NCI-H1436 treated with DMSO at 0.1 percent for 48 hours (cell line): Measurements from ENCODE around the gene COPZ1.
"Not testable (repeated sequence)": the region's sequence is repeated elsewhere in the genome, so short reads cannot be mapped to it uniquely, and the experiment has no call there.

Experiments used
- DNase-seq: peaks from one replicate; lab custom pipeline; 2025; lab: John Stamatoyannopoulos, UW

The COPZ1 gene

DNA sequence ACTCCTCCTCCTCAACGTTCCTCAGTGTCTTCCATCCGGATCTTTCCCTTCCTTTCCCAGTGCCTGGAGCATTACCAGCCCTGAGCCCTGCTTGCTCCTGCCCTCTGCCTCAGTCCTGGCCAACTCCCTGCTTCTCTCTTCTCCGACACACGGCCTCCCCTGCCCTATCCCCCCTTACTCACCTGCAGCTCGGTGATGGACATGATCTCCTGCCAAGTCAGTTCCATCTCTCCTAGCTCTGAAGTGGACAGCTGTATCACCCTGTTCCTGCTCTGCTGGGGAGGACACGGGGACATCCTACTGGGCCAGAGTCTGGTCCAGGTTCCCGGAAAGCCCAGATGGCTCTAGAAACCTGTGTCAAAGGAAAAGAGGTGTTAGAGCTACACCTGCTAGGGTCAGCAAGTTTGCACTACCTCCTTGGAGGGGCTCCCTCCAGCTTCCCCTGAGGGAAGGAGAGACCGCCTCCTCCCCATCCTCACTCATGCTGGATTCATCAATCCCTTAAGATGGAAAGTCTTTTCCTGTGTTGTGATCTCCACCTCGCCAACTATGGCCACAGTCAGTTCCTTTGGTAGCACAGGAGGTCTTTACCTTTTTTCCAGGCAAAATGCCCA is 29.9 kb upstream of the COPZ1 start:
- no peak for DNase-seq

DNA sequence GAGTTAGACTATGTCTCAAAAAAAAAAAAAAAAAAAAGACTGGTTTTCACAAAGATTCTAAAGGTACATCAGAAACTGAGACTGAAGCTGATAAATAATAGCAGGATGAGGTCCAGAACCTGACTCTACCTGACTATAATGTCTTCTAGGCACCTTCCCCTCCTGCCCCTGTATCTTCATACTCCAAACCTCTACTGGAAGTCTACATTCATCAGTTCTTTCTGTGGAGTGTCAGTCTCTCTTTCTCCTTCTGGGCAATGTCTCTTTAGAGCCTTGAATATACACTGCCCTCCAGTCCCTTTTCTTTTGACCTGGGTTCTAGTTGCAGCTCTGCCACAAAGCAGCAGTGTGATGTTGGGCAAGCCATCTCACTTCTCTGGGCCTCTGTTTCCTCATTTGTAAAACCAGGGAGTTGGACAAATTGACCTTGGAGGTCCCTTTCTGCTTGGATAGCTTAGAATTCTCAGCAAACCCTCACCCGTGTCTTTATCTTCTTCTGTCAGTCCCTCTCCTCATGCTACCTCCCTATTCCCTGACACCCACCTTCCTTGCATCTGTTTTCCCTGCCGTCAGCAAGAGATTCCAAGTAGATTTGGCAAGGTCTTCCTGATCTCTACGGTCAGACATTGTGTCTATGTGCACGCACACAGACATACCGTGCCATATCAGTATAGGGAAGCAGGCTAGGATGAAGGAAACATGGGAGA is 28.4 kb upstream of the COPZ1 start:
- DNase-seq, result no peak

DNA sequence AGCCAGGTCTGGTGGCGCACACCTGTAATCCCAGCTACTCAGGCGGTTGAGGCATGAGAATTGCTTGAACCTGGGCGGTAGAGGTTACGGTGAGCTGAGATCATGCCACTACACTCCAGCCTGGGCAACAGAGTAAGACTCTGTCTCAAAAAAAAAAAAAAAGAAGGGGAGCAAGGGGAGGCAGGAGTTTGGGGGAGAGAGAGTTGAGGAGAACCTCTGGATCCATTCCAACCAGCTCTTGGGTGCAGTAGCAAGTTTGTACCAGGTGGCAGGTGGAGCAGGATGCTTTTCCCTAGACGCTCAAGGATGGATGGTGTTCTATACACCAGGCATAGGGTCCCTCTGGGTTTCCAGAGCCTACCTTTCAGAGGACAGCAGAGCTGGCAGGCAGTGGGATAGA is 26.0 kb upstream of the COPZ1 start:
- DNase-seq, result no peak

DNA sequence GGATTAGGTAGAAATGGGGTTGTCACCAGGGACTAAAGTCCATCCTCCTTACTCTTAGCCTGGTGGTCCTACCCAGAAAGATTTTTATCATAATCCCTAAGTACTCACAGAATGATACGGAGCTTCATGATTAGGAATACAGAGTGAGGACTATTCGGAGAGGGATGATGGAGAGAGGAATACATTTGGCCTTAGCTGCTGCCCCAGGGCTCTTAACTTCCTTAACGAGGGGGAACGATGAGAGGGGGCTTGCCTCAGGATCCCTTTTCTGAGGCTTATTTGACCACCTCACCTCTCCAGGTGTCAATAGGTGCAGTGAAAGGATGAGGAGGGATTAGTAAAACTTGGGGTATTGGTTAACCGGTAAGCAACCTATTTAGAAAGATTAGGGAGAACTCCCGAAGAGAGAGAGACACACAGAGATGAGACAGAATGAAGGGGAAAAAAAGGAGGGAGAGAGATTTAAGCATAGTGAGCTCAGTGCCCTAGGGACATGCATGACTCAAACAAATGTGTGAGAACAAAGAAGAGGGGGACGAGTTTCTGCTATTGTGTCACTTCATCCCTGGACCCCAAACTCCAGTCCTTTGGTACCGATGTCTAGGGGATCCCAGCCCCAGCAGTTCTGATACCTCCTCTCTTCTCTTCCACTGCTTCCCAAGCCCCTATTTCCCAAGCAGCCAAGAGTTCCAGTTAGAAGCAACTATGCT is 25.3 kb upstream of the COPZ1 start:
- DNase-seq, result no peak

DNA sequence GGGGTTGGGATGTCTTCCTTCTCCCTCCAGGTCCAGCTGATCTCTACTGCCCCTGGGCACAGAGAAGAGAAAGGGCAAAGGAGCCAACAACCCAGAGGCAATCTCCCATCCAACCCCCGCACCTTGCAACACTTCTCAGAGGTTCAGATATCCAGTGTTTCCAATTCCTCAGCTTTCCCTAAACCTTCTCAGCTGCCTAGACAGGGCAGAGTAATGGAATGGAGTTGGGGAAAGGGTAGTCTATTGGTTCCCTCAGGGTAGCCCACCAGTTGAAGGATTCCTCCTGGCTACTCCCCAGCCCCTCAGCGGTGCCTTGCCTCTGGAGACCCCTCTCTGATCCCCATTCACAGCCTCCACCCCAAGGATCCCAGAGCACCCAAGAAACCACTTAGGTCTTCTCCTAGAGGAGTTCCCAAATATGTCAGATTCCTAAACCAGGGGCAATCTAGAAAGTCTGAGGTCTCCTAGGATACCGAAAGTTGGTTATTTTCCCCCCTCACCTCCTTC is 24.7 kb upstream of the COPZ1 start:
- no peak for DNase-seq

DNA sequence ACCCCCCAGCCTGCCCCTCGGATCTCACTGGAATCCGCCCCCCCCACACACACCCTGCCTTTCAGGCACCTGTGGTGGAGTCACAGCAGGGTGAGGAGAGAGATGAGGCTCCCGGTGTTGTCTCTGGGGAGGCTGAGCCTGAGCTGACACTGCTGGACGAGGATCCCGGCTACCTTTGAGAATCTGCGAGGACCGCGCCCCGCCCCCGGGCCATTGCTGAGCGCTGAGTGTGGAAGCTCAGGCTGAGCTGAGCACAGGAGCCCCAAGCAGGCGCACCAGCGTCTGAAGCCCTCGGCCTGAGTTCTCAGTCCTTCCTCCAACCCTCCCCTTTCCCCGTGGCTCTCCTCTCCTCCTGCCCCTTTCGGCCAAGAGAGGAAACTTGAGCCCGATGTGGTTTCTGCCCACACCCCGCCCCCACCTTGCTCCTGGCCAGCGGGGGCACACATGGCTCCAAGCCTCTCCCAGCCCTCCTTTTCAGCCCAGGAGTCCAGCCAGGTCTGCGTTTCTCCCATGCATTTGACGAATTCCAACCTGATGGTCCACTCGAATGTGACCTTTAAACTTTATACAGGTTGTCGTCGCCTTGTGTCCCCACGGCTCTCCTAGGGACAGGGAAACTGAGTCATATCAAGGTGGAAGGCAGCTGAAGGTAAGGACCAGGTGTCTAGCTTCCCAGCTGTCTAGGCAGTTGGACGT is 24.1 kb upstream of the COPZ1 start, which contains the start of gene NFE2:
Gene NFE2 (minus strand): TSS at position 284 of the 696 bp plus-strand sequence. CDS start 5,767 bp downstream, outside the sequence.
- DNase-seq, result peak; percentile 18

DNA sequence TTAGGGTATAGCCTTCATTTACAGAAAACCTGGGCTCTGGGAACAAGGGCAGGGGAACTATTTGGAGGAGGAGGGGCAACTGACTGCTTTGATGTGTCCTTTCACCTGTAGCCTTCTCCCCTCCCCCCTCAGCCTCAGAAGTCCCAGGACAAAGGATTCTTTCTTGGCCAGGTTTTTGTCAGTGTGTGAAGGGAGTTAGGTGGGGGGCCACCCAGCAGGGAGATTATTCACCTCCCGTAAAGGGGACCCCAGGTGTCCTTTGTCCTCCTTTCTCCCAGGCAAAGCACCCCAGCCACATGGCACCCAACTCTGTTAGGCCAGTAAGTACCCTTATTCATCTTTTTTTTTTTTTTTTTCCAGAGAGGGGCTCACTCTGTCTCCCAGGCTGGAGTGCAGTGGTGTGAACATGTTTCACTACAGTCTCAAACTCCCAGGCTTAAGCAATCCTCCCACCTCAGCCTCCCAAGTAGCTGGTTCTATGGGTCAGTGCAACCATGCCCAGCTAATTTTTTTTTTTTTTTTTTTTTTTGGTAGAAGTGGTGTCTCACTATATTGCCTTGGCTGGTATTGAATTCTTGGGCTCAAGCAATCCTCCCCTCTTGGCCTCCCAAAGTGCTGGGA is 23.4 kb upstream of the COPZ1 start:
- no peak for DNase-seq

DNA sequence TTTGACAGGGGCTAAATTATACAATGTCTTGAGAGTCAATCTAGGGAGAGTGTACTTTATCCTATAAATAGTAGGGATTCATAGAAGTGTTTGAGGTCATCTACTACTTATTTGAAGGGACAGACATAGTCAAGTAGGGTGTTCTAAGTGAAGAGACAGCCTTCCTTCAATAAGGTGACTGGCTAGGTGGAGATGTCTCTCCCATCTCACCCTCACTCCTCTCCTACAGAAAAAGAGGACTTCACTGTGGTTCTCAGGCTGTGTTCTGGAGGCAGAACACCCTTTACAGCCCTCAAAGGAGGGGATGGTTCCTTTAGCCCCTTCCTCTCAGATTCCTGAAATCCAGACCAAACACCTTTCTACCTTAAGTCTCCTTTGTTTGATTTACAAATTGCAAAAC is 21.3 kb upstream of the COPZ1 start:
- no peak for DNase-seq

DNA sequence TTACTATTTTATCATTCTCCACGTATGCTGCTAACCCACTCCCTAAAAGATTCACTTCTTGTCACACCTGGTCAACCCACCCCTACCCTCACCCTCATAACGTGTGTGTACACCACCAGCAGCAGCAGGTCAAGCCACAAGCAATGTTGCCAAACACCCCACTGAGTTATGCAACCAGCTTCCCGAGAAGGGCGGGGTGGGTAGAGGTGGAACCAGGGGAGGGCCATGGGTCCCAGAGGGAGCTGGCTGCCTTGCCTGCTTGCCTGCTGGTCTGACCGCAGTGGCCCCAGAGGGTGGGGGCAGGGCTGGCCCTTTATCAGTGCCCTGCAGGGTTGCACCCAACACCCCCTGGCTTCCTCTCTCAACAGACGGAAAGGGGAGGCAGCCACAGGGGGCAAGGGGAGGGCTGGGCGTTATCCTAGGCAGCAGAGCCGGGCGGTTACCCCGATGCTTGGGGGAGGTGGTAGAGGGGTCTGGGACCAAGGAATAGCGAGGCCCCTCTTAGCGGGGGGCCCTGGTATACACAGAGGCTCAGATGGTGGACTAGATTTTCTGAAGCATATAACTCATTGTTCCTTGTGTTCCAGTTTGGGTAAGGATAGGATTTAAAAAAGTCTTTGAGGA is 20.6 kb upstream of the COPZ1 start:
- no peak for DNase-seq

DNA sequence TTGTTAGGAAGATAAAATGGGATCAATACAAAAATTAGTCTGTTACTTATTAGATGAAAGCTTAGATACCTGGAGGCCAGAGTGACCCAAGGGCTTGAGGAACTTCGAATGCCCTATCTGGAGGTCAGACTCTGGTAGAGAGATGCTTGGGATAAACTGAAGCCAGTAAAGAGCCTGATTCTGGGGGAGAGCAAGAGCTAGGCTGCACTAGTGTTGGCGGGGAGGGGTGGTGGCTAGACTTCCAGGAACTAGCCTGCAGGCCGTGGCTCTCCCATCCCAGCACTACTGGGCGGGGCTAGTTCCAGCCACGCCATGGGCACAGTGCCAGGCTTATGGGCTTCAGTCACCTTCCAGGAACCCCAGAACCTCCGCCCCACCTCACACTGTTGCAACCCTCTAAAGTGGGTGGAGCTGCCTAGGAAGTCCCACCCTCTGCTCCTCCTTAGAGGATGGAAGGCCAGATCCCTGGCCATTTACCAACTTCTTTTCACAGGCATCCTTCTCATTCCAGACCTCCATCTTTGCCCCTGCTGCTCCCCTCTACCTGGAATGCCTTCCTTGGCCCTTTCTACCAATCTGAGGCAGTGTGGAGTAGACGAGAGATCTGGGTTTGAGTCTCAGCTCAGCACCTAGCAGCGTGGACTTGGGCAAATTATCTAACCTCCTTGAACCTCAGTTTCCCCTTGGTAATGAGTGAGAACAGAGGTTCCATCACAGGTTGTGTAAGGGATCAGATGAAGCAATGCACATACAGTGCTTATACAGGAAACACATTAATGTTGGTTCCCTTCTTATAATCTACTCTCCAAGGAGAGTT is 17.8 kb upstream of the COPZ1 start:
- DNase-seq, result no peak

DNA sequence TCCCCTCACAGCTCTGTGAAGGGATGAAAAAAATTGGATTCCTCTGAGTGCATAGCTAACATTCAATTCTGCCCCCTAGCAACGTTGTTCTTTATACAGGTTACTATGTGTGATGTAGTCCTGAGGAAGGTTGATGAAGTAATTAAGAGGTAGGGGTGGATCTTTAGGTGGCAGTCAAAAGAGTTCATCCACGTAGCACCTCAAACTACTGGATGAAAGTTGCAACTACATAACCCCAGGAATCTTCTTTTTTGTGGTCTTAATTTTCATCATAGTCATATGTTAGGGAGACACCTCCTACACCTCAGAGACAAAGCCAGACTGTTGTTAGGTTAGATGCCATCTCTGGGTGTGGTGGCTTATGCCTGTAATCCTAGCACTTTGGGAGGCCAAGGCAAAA is 13.9 kb upstream of the COPZ1 start:
- no peak for DNase-seq

DNA sequence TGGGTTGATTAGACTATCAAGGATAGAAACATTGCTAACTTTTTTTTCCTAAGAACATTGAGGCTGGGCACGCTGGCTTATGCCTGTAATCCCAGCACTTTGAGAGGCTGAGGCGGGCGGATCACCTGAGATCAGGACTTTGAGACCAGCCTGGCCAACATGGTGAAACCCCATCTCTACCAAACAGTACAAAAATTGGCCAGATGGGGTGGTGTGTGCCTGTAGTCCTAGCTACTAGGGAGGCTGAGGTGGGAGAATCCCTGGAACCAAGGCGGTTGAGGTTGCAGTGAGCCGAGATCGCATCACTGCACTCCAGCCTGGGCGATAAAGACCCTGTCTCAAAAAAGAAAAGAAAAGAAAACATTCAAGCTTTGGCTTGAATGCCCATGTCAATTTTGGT is 12.6 kb upstream of the COPZ1 start:
- DNase-seq, result not testable (repeated sequence)

DNA sequence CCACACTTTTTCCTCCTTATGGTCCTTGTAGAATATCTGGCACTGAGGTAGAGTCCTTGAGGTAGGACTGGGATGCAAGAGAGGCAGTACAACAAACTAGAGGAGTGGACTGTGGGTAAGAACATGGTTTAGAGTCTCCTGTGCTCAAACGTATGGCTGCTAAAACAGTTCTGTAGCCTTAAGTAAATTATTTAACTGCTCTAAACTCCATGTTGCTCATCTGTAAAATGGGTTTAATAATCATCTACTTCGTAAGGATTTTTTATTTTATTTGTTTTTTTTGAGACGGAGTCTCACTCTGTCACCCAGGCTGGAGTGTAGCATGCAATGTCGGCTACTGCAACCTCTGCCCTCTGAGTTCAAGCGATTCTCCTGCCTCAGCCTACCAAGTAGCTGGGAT is 3.6 kb upstream of the COPZ1 start:
- DNase-seq, result no peak

DNA sequence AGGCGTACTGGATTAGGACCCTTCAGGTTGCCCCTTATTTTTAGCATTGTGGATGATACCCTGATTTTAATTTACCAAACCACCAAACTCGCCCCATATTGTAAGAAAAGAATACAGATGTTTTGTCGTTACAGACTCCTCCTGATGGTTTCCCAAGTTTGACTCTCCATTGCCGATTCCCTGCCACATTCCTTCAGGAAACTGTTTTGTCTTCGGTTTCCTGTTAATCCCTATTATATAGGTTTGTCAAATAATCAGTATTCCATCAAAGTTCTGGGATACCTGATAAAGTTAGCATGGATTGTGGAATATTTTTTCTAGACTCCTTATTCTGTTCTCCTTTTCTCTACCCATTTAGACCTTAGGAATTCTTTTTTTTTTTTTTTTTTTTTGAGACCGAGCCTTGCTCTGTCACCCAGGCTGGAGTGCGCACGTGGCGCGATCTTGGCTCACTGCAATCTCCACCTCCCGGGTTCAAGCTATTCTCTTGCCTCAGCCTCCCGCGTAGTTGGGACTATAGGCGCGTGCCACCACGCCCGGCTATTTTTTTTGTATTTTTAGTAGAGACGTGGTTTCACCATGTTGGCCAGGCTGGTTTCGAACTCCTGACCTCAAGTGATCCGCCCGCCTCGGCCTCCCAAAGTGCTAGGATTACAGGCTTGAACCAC is 645 bp downstream of the COPZ1 start:
- not testable (repeated sequence) for DNase-seq

DNA sequence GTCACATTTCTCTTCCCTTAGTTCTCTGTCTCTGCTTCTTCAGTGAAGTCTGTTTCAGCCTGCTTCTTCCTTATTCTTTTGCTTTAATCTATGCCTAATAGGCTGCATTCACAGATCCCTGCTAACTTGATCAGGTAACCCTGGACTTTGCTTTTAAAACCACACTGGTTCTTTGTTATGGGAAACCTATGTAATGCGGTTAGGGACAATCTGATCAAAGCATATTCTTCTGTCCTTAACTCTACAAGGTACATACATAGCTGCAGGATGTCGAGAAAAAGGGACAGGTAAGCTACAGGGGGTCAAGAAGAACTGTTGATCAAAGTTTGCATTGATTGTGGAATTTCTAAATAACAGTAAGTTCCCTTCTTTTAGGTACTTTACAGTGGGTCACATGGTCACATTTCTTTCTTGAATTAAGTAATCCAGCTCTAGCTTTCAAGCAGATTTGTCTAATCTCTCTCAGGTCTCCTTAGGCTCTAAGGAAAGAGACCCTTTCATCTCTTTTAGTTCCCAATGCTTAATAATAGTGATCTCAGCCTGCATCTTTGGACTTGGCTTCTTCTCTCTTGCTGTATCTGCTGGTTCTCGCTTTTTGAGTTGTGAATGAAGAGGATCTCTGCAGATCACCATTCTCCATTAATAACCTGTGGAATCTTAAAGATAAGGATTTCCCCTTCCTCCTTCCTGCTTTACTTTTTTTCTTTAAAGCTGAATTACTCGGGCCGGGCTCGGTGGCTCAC is 3.8 kb downstream of the COPZ1 start:
- no peak for DNase-seq

DNA sequence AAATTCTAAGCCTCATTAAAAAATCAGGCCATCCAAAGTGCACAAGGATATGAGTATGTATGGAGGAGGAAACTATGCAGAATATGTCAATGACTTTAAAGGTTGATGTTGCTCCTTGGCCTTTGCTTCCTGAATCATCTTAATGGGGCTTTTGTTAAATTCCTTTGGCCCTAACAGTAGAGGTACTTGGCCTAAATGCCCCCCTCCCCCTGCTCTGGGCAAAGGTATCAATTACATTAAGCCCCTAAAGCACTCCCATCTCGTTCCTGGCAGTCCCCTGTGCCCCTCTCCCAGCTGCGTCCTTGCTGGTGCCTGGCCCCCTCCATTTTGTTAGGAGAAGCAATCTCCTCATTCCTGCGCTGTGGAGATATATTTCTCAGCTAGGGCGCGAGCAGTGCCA is 4.8 kb downstream of the COPZ1 start:
- no peak for DNase-seq

DNA sequence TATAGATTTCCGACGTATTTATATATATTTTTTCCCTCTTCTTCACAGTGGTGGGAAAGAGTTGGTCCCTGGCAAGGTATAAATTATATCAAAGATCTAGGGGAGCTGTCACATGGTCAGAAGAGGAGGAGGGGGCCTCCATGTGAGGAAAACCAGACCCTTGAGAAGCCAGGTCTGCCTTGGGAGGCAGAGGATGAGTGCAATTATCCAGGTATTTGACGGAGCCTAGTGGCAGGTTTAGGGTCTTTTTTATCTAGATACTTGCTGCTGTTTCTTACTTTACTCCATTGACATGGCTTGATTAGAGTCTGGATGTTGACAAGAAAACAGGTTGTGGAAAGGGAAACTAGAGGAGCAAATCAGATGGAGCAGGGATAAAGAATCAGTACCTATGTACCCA is 5.5 kb downstream of the COPZ1 start:
- no peak for DNase-seq

DNA sequence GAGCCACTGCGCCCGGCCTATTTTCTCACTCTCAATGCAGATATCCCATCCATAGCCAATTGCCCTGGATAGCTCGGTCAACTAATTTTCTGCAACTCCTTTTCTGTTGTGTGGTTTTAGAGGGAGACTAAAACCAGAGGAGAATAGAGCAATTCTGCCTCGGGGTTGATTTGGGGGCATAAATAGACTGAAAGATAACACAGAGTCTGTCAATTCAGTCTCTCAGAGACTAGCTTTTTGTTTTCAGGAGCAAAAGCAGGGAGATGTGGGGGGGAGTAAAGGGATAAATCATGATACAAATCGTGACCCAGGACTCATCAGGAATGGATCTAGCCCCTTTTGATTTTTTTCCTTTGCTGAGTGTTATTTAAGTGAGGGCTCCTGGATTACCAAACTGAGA is 6.5 kb downstream of the COPZ1 start:
- DNase-seq, result no peak

DNA sequence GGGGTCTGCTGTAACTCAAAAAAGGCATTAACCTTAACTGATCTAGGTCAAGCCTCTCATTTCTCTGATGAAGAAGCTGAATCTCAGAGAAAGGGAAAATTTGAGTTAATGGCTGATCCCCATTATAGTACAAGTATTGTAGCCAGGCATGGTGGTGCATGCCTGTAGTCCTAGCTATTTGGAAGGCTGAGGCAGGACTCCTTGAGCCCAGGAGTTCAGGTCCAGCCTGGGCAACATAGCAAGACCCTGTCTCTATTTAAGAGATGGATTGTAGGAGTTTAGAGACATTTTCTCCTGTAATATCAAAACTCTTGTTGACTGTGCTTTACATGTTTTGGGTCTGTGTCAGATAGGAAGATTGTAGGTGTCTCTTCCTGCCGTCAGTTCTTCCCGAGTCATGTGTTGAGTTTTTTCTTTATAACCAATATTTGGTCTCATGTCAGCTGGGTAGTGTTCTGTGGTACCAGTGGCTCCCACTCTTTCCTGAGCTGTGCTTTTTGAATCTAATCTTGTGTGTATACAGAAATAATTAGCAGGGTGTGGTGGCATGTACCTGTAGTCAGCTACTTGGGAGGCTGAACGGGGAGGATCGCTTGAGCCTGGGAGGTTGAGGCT is 8.6 kb downstream of the COPZ1 start:
- no peak for DNase-seq
